OCI-M2 (cell line): ENCODE data around the gene FYB2.
"Not testable (repeated sequence)": the region's sequence is repeated elsewhere in the genome, so short reads cannot be mapped to it uniquely, and the experiment has no call there.

ENCODE experiments used
- DNase-seq: peaks from one replicate; lab custom pipeline; 2025; ENCODE audit not compliant: unreplicated experiment; lab: John Stamatoyannopoulos, UW

FYB2 gene

DNA sequence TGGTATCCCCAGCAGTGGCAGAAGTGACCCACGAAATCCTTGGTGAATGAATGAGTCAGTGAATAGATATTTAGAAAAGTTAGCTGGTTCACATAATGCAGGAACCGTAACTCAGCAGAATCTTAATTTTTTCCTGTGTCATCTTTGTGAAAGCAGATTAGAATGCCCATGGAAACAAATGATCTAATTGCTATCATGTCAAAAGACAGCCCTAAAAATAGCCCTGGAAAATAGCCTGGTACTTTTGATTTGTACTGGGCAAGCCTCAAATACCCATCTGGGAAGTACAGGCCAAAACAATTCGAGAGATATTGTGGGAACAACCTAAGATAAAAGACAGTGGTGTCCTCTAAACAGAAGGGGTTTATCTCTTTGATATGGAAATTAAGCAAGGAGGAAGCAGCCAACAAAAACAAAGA lies 21.1 kb downstream of the FYB2 start:
- no peak for DNase-seq

DNA sequence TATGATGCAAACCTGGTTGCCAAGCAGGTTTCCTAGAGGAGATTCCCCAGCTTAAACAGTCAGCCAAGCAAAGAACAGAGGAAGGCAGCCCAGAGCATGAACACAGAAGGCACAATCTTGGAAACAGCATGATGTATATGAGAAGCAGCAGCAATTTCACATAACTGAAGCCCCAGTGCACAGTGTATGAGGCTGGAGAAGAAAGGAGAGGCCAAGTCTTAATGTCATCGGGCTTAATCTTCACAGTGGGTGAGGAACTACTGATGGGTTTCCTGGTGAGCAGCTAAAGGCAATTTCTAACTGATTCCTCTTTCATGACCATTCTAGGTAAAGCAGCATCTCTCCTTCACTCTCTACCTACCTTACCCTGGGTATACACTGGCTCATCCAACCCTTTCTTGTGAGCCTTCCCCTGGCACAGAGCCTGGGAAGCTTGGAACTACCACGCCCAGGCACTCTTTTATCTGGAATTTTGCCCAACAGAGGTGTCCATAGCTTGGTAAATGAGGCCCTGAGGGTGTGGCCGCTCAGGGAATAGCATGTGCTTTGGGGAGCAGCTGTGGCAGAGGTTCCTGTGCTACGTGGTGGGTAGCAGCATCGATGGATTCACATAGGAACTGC lies 22.0 kb downstream of the FYB2 start:
- DNase-seq: no peak

DNA sequence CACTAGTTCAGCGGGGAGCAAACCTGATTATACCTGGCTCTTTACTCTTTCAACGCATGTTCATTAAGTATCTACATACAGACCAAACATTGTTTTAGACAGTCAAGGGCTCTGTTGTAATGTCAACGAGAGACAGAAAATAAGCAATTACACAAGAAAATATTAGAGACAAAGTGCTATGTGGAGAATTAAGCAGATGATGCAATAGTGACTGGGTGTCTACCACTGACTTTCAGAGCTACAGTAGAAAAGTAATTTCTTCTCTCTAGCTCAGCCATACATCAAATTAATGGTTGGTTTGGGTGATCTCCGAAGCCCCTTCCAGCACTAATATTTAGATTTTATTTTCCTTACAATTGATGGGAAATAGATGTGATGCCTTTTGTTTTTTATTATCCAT lies 23.3 kb downstream of the FYB2 start:
- DNase-seq: no peak

DNA sequence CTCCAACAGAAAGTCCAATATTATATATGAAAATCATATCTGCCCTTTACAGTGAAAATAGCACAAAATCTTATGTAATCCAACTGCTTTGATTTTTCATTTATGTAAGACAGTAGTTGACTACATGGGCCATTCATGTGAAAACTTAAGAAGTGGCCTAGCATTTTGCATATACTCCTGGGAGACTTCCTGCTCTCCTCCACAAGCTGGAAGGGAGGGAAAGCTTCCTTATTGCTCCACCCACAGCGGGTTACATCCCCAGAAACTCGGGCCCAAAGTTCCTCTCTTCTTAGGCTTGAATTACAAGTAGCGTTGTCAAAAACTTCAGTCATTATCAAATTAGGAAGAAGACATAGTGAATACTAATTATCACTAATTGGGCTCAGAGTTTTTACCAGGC lies 29.2 kb downstream of the FYB2 start:
- no peak for DNase-seq

DNA sequence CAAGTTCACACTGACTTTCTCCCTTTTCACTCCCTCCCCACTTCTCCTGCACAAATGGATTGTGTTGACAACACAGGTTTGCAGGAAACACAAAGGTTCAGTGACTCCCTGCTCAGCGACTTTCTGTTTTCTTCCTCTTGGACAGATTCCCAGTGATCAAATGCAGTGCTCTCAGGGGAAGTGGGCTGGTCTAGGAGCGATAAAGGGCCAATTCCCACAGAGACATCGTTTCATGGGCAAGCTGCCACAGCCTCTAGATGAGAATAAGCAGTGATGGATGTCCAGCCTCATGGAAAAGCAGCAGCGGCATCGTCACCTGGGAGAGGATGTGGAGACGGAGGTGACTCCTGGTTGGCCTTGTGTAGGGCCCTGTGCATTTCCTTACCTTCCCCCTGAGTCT lies 30.6 kb downstream of the FYB2 start:
- no peak for DNase-seq

DNA sequence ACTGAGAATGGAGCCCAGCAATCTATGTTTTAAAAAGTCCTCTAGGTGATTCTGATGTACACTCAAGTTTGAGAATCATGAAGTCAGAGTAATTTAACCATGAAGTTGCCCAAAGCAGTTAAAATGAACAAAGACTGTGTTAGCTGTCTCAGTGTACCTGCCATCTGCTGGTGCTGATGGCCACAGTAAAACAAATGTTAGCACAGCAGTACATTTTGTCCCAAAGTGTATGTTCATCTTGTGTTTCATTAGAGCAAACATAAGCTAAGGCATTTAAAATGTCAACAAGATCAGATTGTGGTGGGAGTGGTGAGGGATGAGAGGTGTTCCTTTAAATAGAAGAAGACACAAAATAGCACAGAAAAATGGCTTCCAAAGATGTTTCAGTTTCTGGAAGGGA lies 31.1 kb downstream of the FYB2 start:
- DNase-seq: no peak

DNA sequence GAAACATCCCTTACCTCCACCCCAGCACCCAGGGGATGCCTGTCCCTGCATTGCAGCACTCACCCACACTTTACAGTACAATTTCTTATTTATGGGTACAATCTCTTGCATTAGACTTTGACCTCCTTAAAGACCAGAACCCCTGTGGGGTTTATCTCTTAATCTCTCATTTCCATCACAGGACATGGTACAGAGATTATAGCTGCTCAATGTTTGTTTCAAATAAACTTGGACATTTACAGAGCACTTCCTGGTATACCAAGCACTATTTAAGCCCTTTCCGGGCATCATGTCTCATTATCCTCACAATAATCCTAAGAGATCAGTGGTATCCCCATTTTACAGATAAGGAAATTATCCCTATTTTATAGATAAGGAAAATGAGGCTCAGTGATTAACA lies 31.9 kb downstream of the FYB2 start:
- DNase-seq: no peak

DNA sequence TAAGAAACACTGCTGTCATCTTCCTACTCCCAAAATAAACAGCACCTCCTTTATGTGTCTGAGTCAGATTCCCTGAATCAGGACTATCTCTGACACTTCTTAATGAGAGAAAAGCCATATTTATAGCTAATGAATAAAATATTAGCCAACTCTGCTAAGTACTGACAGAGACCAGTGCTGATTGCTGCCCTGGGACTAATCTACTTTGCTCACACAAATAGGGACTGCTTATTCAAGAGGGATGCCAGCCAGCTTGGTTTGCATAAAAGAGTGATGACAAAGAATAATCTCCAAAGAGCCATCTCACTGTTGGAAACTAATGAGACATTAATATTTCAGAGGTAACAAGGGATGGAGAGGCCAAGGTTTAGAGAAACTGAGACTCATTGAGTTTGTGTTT lies 36.4 kb downstream of the FYB2 start:
- no peak for DNase-seq

DNA sequence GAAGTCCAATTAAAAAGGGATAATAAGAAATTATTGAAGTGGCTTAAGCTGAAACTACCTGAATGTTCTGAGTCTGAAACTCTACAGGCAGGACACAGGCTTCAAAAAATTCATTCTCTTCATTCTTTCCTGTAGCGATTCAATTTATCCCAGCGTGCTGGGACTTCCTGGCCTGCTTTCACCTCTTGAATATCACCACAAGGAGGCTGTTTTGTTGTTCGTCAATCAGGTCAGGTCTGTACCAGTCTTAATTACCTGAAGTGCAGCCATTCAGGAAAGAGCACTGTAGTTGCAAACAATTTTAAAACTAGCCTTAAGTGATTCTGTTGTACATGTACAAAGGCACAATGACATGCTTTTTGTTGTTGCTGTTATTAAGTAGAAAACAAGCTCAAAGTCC lies 38.4 kb downstream of the FYB2 start:
- no peak for DNase-seq

DNA sequence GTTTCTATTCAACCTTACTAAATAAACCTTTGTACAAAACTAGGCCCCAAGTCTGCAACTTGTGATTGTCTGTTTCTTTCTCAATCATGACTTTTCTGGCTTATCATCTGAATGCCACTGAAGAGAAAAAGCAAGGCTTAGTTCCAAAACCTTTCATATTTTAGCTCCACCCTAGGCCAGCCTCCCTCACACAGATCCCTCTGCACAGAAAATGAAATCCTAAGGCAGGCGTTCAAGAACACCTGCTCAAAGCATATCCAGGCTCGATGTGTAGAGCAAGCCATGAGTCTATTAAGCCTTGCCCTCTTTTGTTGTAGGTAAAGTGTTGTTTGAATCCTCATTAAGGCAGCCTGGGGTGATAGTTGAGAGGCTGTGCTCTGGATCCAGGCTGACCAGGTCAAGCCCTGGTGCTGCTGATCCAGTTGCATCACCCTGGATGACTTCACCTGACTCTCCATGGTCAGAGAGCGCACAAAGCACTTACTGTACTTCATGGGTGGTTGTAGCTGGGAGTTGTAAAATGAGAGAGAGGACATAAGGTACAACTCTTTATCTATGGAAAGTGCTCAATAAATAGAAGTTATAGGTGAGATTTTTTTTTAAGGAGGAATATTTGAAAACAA lies 39.0 kb downstream of the FYB2 start:
- no peak for DNase-seq

DNA sequence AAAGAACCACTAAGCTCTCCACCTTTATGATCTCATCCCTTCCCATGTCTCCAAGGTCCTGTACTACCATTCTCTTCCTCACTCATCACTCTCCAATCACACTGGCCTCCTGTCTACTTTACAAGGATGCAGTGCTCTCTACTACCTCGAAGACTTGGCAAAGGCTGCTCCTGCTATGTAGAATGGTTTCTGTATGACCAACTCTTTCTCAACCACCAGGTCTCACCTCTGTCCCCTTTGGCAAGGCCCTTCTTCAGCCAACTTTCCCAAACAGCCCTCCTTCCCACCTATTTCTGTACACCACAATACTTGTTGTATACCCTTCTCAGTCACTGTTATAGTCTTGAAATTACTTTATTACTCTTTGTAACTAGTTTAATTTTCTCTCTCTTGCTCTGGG lies 41.2 kb downstream of the FYB2 start:
- no peak for DNase-seq

DNA sequence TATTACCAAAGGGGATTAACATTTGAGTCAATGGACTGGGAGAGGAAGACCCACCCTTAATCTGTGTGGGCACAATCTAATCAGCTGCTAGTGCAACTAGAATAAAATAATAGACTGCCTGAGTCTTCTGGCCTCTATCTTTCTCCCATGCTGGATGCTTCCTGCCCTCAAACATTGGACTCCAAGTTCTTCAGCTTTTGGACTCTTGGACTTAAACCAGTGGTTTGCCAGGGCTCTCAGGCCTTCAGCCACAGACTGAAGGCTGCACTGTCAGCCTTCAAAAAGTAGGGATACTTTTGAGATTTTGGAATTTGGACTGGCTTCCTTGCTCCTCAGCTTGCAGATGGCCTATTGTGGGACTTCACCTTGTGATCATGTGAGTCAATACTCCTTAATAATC lies 44.5 kb downstream of the FYB2 start:
- DNase-seq: not testable (repeated sequence)

DNA sequence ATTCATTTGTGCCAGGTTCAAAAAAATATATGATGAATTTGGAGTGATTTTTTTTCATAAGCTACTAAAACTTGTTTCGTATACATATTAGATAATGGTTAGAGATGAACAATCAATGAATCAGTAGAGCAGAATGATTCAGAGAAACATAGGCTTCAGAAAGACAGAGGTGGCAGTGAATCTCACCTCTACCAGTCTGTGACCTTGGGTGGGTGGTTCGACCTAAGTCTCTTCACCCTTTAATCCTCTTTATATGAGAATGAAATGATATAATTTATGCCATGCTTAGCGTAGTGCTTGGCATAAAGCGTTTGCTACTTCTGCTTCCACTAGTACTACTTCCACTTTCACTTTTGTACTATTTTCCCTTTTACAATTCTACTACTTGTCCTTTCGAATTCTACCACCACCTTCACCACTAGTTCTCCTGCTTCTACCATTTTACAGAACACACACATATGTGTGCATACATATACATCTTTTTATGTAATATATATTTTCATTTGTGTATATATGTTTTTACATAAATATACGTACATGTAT lies 45.1 kb downstream of the FYB2 start:
- no peak for DNase-seq

DNA sequence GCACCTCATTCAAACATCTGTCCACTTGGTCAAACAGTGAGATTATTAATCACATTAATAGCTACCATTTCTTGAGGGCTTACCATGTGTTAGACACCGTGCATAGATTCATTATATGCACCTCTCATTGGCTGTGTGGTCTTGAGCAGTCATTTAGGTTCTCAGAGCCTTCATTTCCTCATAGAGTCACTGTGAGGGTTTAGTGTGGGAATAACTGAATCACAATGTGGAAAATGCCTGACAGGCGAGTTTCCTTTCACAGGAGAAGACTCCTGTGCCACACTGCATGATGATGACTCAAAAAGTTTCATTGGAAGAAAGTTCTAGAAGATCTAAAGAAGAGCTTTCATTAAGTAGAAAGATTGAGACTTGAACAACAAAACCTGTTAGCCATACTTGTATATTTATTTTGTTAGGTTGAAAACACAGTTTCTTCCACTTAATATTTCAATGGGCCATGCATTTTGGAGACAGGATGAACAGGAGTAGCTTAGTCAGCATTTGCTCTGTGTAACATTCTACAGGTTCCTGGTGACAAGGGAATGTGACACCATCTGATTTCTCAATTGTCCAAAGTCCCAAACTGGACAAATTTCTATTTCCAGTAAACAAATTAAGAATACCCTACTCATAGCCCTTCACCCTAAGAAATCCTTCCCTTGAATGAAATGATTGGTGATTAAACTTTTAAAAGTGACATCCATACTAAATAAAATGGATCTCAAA lies 45.7 kb downstream of the FYB2 start:
- no peak for DNase-seq

DNA sequence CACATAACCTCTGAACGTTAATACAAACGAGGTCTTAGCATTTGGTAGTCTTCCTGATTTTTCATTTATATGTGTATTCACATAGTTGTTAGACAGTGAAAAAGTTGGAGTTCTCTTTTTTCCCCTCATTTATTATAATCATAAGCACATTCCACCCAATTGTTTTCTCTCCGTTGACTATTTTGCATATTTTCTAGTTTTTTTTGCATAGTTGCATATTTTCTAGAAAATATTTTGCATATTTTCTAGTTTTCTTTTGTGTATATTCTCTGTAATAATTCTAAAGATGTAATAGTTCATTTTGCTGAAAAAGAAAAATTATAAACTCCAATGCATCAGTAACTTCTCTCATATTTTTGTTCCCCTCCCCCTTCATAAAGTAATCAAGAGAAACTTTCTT lies 47.5 kb downstream of the FYB2 start:
- DNase-seq: no peak

DNA sequence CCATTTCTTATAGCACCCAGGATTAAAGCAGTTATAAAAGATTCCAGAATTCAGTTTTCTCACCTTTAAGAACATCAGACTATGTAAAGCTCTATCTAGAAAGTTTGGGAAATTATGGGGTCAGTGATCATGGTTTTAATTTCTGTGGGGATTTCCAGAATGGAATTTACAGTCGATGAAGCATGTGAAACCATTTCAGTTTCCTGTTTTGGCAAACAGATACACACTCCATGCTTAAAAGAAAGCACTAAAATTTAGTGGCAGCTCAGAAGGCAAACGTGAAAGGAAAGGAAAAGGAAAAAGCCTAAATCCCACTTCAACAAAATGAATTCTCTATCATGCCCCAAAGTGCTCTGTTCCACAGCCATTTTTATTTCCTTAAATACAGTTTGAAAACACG lies 60.4 kb downstream of the FYB2 start:
- DNase-seq: no peak

DNA sequence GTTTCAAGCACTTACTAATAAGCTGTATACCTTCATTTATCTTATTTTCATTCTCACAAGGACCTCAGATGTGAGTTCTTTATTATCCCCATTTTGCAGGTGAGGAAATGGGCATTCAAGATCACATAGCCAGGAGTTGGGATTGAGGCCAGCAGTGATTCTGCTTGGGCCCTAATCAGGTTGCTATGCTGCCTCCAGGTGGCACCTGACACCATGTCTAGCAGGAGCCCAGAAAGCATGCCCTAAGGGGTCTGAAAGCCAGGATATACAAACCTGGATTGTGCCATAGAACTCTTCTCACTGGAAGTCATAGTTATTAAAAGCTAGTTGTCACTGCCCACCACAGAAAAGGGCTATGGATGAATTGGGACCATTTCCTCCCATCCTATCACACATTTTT lies 61.1 kb downstream of the FYB2 start:
- no peak for DNase-seq

DNA sequence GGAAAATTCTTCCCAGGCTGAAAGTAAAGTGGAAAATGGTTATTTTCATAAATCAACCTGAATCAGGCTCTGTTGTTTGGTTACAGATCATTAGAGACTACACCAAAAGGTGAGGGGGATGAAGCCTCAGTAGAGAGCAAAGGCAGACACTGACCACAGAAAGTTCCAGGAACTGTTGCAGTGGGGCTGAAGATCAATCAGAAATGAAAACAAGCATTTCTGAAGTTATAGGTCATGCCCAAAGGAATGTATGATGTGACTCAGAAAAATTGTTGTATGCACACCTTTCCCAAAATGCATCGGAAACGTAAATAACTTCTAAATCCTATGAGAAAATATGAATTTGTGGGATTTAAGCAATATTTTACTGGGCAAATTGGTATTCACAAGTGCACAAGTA lies 63.3 kb downstream of the FYB2 start:
- DNase-seq: no peak

DNA sequence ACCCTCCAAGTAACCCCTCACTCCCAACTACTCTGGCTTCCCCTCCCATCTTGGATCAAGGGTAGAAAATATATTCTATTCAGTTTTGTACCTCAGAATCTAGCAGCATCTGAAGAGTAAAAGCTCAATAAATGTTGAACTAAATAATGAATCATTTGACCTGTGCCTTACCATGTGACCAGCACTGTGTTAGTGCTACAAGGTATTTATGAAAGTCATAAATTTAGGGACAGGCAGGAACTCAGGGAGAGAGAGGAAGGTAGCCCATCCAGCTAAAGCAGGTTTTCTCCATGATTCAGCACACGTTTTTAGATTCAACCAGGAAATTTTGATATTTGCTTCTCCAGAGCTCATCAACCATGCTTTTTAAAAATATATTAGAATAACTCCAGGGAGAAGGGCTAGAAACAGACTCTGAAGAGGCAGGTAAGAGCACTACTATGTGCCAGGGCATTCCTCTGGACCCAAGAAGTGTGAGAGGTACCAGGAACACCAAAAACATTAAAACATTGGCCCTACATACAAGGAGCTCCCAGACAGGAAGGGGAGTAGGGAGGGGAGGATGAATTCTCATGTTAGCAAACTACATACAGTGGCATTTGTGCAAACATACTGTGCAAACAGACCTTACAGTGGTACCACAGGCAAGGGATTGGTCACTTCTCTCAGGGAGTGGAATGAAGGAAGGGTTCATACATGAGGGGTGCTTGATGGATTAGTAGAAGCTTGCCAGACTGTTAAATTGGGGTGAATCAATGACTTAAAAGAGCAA lies 64.3 kb downstream of the FYB2 start:
- no peak for DNase-seq

DNA sequence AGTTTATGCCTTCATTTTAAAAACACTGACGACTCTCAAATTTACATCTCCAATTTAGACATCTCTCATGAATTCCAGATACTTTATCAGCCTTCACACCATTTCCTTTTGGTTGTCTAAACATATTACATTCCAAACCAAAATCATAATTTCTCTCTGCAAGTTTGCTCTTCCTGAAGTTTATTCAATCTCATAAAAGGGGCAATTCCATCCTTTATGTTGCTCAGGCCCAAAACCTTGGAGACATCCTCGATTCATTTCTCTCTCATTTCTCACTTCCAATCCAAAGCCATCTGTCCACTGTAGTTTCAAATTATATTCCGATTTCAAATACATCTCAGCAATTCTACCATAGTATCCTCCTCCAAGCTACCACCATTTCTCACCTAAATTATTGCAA lies 74.0 kb downstream of the FYB2 start:
- DNase-seq: no peak

DNA sequence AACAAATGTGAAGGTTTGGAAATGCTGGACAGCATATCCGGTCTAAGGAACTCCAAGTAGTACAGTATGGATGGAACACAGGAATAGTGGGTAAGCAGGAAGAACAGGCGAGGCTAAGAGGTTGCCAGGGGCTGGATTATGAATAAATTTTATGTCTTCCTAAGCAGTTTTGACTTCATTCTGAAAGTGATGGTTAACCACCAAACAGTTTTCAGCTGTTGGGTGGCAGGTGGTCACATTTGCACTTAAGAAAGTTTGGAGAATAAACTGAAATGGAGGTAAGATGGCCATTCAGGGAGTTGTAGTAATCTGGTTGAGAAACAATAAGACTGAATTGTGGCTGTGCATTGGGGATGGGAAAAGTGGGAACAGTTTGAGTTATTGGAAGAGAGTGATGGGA lies 90.2 kb downstream of the FYB2 start:
- DNase-seq: no peak

DNA sequence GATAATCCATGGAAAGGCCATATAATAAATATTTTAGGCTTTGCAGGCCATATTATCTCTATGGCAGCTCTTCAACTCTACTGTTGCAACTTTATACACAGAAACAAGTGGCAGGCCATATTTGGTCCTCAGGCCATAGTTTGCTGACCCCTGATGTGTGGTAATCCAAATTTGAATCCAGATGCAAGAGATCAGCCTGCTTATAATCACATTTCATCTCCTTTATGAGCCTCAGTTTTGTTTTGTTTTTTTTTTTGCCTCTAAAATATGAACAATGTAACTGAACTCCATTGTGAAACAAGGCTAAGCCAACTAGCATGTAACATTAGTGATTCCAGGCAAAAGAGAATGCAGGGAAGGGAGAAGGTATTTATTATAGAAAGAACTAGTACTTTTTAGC lies 92.5 kb downstream of the FYB2 start:
- DNase-seq: no peak
